Uterus (tissue), 2 donors: Measurements from ENCODE around the gene PITPNM3.

Experiments used
- POLR2A ChIP-seq, 2 donors: fragments of 450-650 bp; IDR thresholded peaks; one replicate each; pipeline ENCODE4 v1.6.1; 2016; ENCODE audit warnings: antibody characterized with exemption in 2 of 2, mild to moderate bottlenecking in 1 of 2, moderate library complexity in 1 of 2
- TF ChIP-seq, protein P1 (sequence below), 4 experiments: fragments of 200-600 bp in 2 of 4; fragments of 450-650 bp in 2 of 4; sonication (generic) in 2 of 4; IDR thresholded peaks; one replicate each; pipeline ENCODE4 v1.5.1; 2016 to 2019; ENCODE audit warnings: antibody characterized with exemption in 4 of 4, mild to moderate bottlenecking in 2 of 4, moderate library complexity in 1 of 4

DNA sequence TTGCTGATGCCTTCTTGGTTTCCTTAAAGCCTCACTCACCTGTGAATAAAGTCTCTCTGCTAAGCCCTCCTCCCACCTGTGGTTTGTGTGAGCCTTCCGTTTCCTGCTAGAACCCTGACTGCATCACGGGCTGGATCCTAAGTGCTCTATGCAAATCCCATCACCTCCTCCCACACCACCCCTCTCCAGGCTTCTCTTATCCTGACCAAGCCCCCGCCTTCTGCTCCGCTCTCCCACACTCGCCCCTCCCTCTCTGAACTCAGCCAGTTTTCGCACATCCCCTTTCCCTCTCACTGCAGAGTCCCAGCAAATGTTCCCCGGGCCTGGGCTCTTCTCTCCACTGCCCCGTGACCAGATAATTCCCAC lies 60.3 kb downstream of the PITPNM3 start:
- TF ChIP-seq POLR2A (IDR thresholded peaks at IDR 0.05), result no peak
- TF ChIP-seq, protein P1, sequence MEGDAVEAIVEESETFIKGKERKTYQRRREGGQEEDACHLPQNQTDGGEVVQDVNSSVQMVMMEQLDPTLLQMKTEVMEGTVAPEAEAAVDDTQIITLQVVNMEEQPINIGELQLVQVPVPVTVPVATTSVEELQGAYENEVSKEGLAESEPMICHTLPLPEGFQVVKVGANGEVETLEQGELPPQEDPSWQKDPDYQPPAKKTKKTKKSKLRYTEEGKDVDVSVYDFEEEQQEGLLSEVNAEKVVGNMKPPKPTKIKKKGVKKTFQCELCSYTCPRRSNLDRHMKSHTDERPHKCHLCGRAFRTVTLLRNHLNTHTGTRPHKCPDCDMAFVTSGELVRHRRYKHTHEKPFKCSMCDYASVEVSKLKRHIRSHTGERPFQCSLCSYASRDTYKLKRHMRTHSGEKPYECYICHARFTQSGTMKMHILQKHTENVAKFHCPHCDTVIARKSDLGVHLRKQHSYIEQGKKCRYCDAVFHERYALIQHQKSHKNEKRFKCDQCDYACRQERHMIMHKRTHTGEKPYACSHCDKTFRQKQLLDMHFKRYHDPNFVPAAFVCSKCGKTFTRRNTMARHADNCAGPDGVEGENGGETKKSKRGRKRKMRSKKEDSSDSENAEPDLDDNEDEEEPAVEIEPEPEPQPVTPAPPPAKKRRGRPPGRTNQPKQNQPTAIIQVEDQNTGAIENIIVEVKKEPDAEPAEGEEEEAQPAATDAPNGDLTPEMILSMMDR (IDR thresholded peaks at IDR 0.05), result no peak
